HG03460 (cell line): ENCODE results near the gene SASH3.

ENCODE experiments used
- ATAC-seq: cut with Tn5 transposase; IDR thresholded peaks from one replicate; pipeline ENCODE4 v1.9.1; 2021; ENCODE audit not compliant: unreplicated experiment

SASH3 gene

GRCh38 chrX:129808158-129808828, 28.5 kb downstream of the SASH3 start:
- no peak for ATAC-seq

GRCh38 chrX:129808829-129809796, 29.4 kb downstream of the SASH3 start:
- ATAC-seq: no peak

- no peak for ATAC-seq
Measured at GRCh38 chrX:129813662-129814368, 34.1 kb downstream of the SASH3 start.

GRCh38 chrX:129818123-129818522, 38.4 kb downstream of the SASH3 start:
- ATAC-seq: no peak

GRCh38 chrX:129823115-129823514, 43.4 kb downstream of the SASH3 start:
- ATAC-seq: peak; percentile 59

- no peak for ATAC-seq
Measured at GRCh38 chrX:129823522-129823921, 43.8 kb downstream of the SASH3 start.

GRCh38 chrX:129824620-129825019, 44.9 kb downstream of the SASH3 start:
- ATAC-seq: no peak

GRCh38 chrX:129825746-129826505, 46.2 kb downstream of the SASH3 start:
- no peak for ATAC-seq

GRCh38 chrX:129830494-129830893, 50.7 kb downstream of the SASH3 start:
- no peak for ATAC-seq

GRCh38 chrX:129831091-129831885, 51.5 kb downstream of the SASH3 start:
- ATAC-seq: no peak

GRCh38 chrX:129833153-129833990, 53.6 kb downstream of the SASH3 start:
- no peak for ATAC-seq

GRCh38 chrX:129836827-129837226, 57.1 kb downstream of the SASH3 start:
- ATAC-seq: no peak

GRCh38 chrX:129840344-129840743, 60.6 kb downstream of the SASH3 start:
- ATAC-seq: no peak

- no peak for ATAC-seq
Measured at GRCh38 chrX:129842510-129843208, 62.9 kb downstream of the SASH3 start.

GRCh38 chrX:129843209-129843458, 63.4 kb downstream of the SASH3 start:
- no peak for ATAC-seq

- peak; percentile 98 for ATAC-seq
Measured at GRCh38 chrX:129843459-129844306, 63.9 kb downstream of the SASH3 start, which contains the start of gene ZDHHC9. Gene ZDHHC9, minus strand, starts transcription at chrX:129843886. Its CDS starts 1,941 bp downstream, at chrX:129841945.
